Measurements from ENCODE around the gene FER. TPM values are rescaled to one million over a fixed set of nuclear protein-coding genes. Genes with fewer than 3 reads are reported as not detected.

FER gene
- polyA plus RNA-seq, 1 experiment = 19.0 TPM

DNA sequence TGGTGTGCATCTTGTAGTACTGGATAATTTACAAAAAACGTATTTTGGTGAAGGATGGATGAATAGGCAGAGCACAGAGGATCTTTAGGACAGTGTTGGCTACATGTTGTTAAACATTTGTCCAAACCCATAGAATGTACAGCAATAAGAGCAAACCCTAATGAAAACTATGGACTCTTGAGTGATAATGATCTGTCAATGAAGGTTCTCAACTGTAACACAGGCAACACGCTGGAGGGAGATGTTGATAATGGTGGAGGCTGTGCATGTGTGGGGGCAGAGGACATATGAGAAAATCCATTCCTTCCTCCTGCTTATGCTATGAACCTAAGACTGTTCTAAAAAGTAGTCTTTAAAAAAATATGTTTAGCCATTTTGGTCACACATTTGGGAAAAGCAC is 194.0 kb downstream of the FER start:
- CTCF ChIA-PET = no interaction called here

DNA sequence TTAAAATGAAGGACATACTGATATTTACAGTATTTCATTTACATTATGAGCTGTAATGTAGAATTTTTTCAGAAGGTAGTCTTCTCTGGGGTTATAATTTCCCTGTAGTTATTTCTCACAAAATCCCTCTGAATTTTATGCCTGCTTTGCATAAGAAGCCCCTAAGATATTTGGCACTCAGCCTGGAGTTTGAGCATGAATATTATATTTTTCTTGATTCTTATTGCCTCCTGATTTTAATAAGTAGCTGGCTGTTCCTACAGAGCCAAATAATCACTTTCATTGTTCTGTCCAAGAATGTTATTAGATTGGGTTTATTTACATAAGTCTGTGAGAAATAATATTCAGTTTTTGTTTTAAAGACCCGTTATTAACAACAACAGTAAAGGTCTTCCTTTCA is 195.0 kb downstream of the FER start:
- H3K27me3 ChIP-seq (ENCODE audit: control insufficient read depth, insufficient read depth, low read length) = no peaks in the 10 kb centered on the region
- DNase-seq (ENCODE audit: low read depth, low spot score) = no peak
- no peak for TF ChIP-seq CTCF (IDR thresholded peaks at IDR 0.05; ENCODE audit: low read depth, low read length)
- ChIA-PET CTCF (no interaction called here), POLR2A (no interaction called here)
- H3K9me3 ChIP-seq (ENCODE audit: control insufficient read depth, insufficient read depth, low read length) = no peaks in the 10 kb centered on the region
- H3K27ac ChIP-seq (ENCODE audit: low read depth, low read length) = no peak overlapping the region
- H3K4me3 ChIP-seq (ENCODE audit: low read depth, low read length) = no peak overlapping the region

More for the DNA sequence above, 194.0 kb downstream of the FER start:
- H3K27me3 ChIP-seq (ENCODE audit: control insufficient read depth, insufficient read depth, low read length) = no peaks in the 10 kb centered on the region
- no peak overlapping the region for H3K27ac ChIP-seq (ENCODE audit: low read depth, low read length)
- no peak overlapping the region for H3K4me3 ChIP-seq (ENCODE audit: low read depth, low read length)
- TF ChIP-seq CTCF (IDR thresholded peaks at IDR 0.05; ENCODE audit: low read depth, low read length) = no peak
- POLR2A ChIA-PET = no interaction called here
- H3K9me3 ChIP-seq (ENCODE audit: control insufficient read depth, insufficient read depth, low read length) = no peaks in the 10 kb centered on the region
- no peak for DNase-seq (ENCODE audit: low read depth, low spot score)

GRCh38 chr5:108945094-108945493 is 197.4 kb downstream of the FER start:
- POLR2A ChIA-PET = no interaction called here
- CTCF ChIA-PET = no interaction called here
- H3K4me3 ChIP-seq (ENCODE audit: low read depth, low read length) = no peak overlapping the region
- H3K27me3 ChIP-seq (ENCODE audit: control insufficient read depth, insufficient read depth, low read length) = no peaks in the 10 kb centered on the region
- no peak overlapping the region for H3K27ac ChIP-seq (ENCODE audit: low read depth, low read length)
- DNase-seq (ENCODE audit: low read depth, low spot score) = no peak
- TF ChIP-seq CTCF (IDR thresholded peaks at IDR 0.05; ENCODE audit: low read depth, low read length) = no peak
- no peaks in the 10 kb centered on the region for H3K9me3 ChIP-seq (ENCODE audit: control insufficient read depth, insufficient read depth, low read length)

DNA sequence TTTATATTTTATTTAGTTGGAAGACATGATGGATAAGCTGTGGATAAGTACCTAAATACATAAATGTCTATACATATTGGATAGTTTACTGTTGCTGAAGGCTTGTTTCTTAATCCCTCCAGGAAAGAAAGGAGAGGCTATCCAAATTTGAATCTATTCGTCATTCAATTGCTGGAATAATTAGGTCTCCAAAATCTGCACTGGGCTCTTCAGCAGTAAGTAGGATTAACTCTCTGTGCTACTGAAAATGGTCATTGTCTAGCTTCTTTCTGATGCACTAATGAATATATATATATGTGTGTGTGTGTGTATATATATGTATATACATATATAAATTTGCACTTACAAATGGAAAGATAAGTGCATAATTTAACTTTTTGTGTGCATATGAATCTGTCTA is 198.3 kb downstream of the FER start:
- DNase-seq (ENCODE audit: low read depth, low spot score) = no peak
- POLR2A ChIA-PET = no interaction called here
- CTCF ChIA-PET = no interaction called here
- H3K9me3 ChIP-seq (ENCODE audit: control insufficient read depth, insufficient read depth, low read length) = no peaks in the 10 kb centered on the region
- H3K27me3 ChIP-seq (ENCODE audit: control insufficient read depth, insufficient read depth, low read length) = no peaks in the 10 kb centered on the region
- TF ChIP-seq CTCF (IDR thresholded peaks at IDR 0.05; ENCODE audit: low read depth, low read length) = no peak
- no peak overlapping the region for H3K4me3 ChIP-seq (ENCODE audit: low read depth, low read length)
- no peak overlapping the region for H3K27ac ChIP-seq (ENCODE audit: low read depth, low read length)

- ChIA-PET CTCF (no interaction called here), POLR2A (no interaction called here)
Observed at GRCh38 chr5:108947164-108947563, 199.5 kb downstream of the FER start.

More at GRCh38 chr5:108947164-108947563, 199.5 kb downstream of the FER start:
- H3K9me3 ChIP-seq (ENCODE audit: control insufficient read depth, insufficient read depth, low read length) = no peaks in the 10 kb centered on the region
- TF ChIP-seq CTCF (IDR thresholded peaks at IDR 0.05; ENCODE audit: low read depth, low read length) = no peak
- DNase-seq (ENCODE audit: low read depth, low spot score) = no peak
- no peak overlapping the region for H3K4me3 ChIP-seq (ENCODE audit: low read depth, low read length)
- H3K27ac ChIP-seq (ENCODE audit: low read depth, low read length) = no peak overlapping the region
- H3K27me3 ChIP-seq (ENCODE audit: control insufficient read depth, insufficient read depth, low read length) = no peaks in the 10 kb centered on the region

Data from AG04450 (cell line).